ENCODE results near the gene RIMBP2.

The RIMBP2 gene

DNA sequence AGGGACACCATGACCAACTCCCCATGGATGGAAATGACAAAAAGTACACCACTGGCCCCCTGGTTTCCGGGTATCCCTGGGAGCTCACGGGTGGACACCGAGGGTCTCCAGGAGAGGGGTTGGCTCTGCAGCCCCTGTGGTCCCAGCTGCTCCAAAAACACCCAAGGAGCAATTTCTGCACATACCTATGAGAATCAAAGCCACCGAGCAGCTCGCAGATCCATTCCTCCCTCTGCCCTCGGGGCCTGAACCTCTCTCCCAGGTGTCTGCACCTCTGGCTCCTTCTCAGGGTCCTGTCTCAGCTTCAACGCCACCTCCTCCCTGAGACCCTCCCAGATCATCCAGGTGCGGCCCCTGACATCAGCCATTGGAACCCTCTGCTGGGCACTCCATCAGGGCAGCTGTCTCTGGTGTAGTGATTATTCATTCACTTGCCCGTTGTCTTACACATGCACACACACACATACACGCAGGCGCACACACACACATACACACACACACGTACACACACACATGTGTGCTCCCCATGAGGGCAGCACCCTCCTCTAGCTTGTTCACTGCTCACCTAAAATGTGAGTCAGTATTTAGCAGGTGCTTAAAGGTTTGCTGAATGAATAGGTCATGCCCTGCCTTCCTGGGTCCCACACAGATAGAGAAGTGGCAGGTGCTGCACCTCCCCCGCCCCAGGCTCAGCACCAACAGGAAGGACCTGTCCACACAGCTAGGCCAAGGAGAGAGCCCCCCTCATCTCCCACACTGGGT is 5.9 kb downstream of the RIMBP2 start:
- H3K9ac ChIP-seq (ENCODE audit: low read length), result no peak overlapping the region
- H3K4me1 ChIP-seq (ENCODE audit: control insufficient read depth, insufficient read depth, low read length), result no peaks in the 10 kb centered on the region
- no peak overlapping the region for H3K4me3 ChIP-seq (ENCODE audit: low read length)
- H3K27me3 ChIP-seq (ENCODE audit: control insufficient read depth, insufficient read depth, low read length), result no peaks in the 10 kb centered on the region
- no peaks in the 10 kb centered on the region for H3K36me3 ChIP-seq (ENCODE audit: control insufficient read depth, insufficient read depth, low read length)
- H3K27ac ChIP-seq (ENCODE audit: low read depth, low read length), result no peak overlapping the region

DNA sequence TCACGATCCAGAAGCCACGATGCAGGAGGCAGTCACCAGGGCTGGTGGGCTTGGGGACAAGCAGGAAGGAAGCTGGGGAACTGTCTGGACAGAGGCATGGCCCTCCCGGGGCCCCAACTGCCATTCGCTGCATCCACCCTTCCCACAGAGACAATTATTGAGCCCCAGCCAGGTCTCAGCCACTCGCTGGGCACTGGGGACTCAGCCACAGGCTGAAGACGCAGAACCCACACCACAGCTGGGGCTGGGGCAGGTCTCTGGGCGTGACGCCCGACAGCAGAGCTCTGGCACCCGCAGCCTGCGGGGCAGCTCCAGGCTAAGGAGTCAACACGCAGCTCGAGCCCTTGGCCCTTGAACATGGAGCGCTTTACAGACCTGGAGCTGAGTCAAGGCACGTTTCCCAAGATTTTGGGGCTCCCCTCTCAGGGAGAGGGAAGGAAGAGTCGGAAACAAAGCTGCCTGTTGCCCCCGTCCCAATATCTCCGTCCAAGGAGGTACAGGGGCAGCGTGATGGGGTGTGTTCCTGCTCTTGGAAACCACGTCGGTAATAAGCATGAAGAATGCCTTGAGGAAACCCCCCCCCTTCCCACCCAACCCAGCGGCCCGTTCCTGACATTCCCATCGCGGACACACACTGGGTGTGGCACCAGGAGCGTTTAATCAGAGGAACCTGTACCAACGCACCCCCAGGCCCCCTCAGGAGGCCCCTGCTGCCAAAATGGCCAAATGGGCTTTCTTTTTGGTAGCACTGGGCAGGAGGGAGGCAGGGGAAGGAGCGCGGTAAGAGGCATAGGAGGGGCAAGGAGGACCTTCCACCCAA is 6.7 kb downstream of the RIMBP2 start:
- H3K27ac ChIP-seq (ENCODE audit: low read depth, low read length), result no peak overlapping the region
- no peaks in the 10 kb centered on the region for H3K36me3 ChIP-seq (ENCODE audit: control insufficient read depth, insufficient read depth, low read length)
- H3K9ac ChIP-seq (ENCODE audit: low read length), result no peak overlapping the region
- no peaks in the 10 kb centered on the region for H3K4me1 ChIP-seq (ENCODE audit: control insufficient read depth, insufficient read depth, low read length)
- no peak overlapping the region for H3K4me3 ChIP-seq (ENCODE audit: low read length)
- no peaks in the 10 kb centered on the region for H3K27me3 ChIP-seq (ENCODE audit: control insufficient read depth, insufficient read depth, low read length)

DNA sequence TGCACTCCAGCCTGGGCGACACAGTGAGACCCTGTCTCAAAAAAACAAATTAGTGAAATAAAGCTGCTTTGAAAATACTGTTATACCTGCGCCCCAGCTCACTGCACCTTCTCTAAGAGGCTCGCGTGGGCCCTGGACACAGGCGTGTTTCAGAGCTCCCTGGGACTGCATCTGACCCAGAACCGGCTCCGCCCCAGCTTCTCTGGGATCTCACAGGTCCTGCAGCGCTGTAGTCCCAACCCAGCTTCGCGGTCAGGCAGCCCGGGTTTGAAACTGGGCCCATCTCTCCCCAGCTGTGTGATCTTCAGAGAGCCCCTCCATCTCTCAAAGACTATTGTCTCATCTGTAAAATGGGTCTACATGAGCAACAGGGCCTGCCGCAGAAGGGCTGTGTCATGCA is 7.5 kb downstream of the RIMBP2 start:
- no peak overlapping the region for H3K4me3 ChIP-seq (ENCODE audit: low read length)
- H3K27ac ChIP-seq (ENCODE audit: low read depth, low read length), result no peak overlapping the region
- H3K36me3 ChIP-seq (ENCODE audit: control insufficient read depth, insufficient read depth, low read length), result no peaks in the 10 kb centered on the region
- H3K9ac ChIP-seq (ENCODE audit: low read length), result no peak overlapping the region
- H3K4me1 ChIP-seq (ENCODE audit: control insufficient read depth, insufficient read depth, low read length), result no peaks in the 10 kb centered on the region
- H3K27me3 ChIP-seq (ENCODE audit: control insufficient read depth, insufficient read depth, low read length), result no peaks in the 10 kb centered on the region

DNA sequence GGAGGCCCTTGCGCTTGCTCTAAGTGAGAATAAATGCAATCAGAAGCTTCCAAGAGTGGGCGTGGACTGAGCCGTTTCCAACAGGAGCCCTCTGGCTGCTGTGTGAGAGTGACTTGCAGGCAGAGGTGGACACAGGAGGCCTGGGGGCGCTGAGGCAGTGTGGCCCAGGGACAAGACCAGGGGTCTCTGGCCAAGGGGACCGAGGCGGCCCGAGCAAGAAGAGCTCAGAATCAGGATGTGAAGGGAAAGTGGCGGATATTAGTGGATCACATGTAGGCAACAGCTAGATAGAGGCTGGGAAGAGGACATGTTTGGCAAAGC is 8.6 kb downstream of the RIMBP2 start:
- Histone ChIP-seq H3K27ac (ENCODE audit: low read depth, low read length) (no peak overlapping the region), H3K27me3 (ENCODE audit: control insufficient read depth, insufficient read depth, low read length) (no peaks in the 10 kb centered on the region), H3K4me1 (ENCODE audit: control insufficient read depth, insufficient read depth, low read length) (no peaks in the 10 kb centered on the region), H3K4me3 (ENCODE audit: low read length) (no peak overlapping the region), H3K9ac (ENCODE audit: low read length) (no peak overlapping the region), H3K36me3 (ENCODE audit: control insufficient read depth, insufficient read depth, low read length) (no peaks in the 10 kb centered on the region)

DNA sequence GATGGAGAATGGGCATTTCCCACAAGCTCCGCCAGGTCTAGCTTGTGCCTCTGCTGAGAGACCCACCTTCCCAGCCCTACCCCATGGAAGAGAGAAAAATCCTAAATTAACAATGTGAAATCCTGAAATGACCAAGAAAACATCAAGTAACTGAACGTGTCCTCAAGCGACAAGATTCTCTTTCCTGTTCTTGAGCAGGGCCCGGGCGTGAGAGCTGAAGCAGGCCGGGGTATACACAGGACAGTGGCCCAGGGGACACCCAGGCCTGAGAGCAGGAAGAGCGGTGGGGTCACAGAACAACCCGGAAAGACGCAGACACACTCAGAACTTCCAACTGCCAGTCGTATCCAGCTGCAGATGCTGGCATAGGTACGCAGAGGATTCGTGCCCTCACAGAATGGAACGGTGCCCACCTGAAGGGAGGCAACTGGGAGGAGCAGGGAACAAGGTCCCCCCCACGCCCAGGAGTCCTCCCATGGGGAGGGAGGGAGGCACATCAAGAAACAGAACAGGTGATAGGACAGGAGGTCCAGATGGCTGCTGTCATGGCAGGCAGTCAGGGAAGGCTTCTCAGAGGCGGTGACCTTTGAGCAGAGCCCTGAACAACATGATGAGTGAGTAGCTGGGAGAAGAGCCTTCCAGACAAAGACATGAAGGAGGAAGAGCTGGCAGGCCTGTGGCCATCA is 9.1 kb downstream of the RIMBP2 start:
- H3K9ac ChIP-seq (ENCODE audit: low read length), result no peak overlapping the region
- H3K27me3 ChIP-seq (ENCODE audit: control insufficient read depth, insufficient read depth, low read length), result no peaks in the 10 kb centered on the region
- H3K4me1 ChIP-seq (ENCODE audit: control insufficient read depth, insufficient read depth, low read length), result no peaks in the 10 kb centered on the region

DNA sequence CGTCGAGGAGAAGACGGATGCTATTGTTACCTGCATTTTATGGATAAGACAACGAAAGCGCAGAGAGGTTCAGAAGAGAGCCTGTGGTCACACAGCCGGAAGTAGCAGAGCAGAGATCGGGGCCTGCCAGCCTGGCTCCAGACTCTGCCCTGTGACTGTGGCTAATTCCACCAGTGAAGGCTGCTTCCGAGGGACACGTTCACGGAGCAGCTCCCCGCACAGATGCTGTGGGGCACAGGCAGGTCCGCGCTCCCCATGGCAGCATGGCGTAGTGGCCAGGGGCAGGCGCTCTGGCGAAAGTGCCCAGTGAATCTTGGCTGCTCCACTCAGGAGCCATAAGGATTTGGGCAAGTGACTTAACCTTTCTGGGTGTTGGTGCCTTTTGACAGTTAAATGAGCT is 9.8 kb downstream of the RIMBP2 start:
- no peaks in the 10 kb centered on the region for H3K27me3 ChIP-seq (ENCODE audit: control insufficient read depth, insufficient read depth, low read length)
- H3K27ac ChIP-seq (ENCODE audit: low read depth, low read length), result no peak overlapping the region
- H3K36me3 ChIP-seq (ENCODE audit: control insufficient read depth, insufficient read depth, low read length), result no peaks in the 10 kb centered on the region
- no peaks in the 10 kb centered on the region for H3K4me1 ChIP-seq (ENCODE audit: control insufficient read depth, insufficient read depth, low read length)
- no peak overlapping the region for H3K4me3 ChIP-seq (ENCODE audit: low read length)
- no peak overlapping the region for H3K9ac ChIP-seq (ENCODE audit: low read length)

More for the DNA sequence above, 9.1 kb downstream of the RIMBP2 start:
- Histone ChIP-seq H3K36me3 (ENCODE audit: control insufficient read depth, insufficient read depth, low read length) (no peaks in the 10 kb centered on the region), H3K4me3 (ENCODE audit: low read length) (no peak overlapping the region), H3K27ac (ENCODE audit: low read depth, low read length) (no peak overlapping the region)

DNA sequence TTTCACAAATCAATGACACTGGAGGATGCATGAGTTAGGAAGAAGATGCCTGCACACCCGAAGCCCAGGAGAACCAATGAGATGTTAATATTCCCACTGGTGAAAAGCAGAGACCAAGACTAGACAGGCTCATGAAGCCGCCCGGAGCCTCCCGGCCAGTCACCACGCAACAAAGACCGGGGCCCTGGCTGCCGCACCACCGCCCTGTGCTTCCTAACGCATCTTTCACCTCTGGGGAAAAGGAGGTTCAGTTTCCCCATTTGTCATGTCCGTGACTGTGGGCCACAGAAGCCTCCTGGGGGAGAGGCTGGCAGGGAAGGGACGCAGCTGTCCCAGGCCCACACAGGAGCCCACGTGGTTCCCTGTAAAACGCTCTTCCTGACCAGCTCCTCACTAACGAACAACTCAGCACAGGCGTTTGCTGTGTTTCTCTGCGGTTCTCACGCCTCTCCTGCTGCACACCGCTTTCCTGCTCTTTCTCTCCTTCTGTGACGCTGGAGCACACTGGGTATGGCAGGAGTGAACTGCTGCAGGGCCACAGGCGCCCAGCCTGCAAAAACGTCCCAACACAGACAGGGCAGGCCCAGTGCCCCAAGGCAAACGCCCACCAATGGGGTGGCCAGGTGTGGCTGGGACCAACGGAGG is 10.8 kb downstream of the RIMBP2 start:
- no peaks in the 10 kb centered on the region for H3K4me1 ChIP-seq (ENCODE audit: control insufficient read depth, insufficient read depth, low read length)
- no peaks in the 10 kb centered on the region for H3K36me3 ChIP-seq (ENCODE audit: control insufficient read depth, insufficient read depth, low read length)
- H3K27ac ChIP-seq (ENCODE audit: low read depth, low read length), result no peak overlapping the region
- H3K4me3 ChIP-seq (ENCODE audit: low read length), result no peak overlapping the region
- no peaks in the 10 kb centered on the region for H3K27me3 ChIP-seq (ENCODE audit: control insufficient read depth, insufficient read depth, low read length)
- no peak overlapping the region for H3K9ac ChIP-seq (ENCODE audit: low read length)

DNA sequence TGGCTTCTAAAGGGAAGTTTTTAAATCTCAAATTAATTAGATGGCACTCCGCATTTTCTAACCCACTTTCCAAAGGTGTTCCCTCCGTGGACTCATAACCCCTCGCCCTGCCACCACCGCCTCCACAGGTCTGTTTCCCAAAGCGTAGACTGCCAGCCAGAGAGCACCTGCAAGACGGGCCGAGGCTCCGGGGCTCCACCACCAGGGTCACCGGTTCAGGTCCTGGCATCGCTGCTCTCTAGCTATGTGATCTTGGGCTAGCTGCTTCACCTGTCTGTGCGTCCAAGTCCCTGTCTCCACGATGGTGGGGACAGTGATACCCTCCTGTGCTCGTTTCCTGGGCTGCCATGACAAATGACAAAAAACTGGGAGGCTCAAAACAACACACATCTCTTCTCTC is 11.5 kb downstream of the RIMBP2 start:
- Histone ChIP-seq H3K9ac (ENCODE audit: low read length) (no peak overlapping the region), H3K27ac (ENCODE audit: low read depth, low read length) (no peak overlapping the region), H3K27me3 (ENCODE audit: control insufficient read depth, insufficient read depth, low read length) (no peaks in the 10 kb centered on the region), H3K4me1 (ENCODE audit: control insufficient read depth, insufficient read depth, low read length) (no peaks in the 10 kb centered on the region), H3K36me3 (ENCODE audit: control insufficient read depth, insufficient read depth, low read length) (no peaks in the 10 kb centered on the region), H3K4me3 (ENCODE audit: low read length) (no peak overlapping the region)

DNA sequence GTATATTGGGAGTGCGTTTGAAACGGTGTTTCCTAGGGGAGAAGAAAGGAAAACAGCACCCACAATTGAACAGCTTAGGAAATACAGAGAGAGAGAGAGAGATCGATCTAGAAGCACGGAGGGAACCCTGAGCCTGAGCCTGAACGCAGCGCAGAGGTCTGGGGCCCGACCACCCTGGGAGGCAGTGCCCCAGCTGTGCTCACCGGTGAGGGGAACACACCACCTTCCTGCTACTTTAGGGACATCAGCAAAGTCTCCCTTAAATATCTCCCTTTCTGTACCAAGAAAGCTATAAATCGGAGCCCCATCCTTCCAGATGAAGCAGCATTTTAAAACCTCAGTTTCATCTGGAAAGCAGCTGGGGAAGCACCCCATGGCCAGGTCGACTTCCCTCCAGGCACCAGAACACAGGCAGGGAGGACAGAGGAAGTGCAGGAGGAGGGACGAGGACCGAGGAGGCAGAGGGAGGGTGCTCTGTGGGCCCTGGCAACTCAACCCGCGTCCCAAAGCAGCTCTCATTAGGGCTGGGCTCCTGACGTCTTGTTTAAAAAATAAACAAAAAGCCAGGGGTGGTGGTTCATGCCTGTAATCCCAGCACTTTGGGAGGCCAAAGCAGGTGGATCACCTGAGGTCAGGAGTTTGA is 12.2 kb downstream of the RIMBP2 start:
- H3K4me3 ChIP-seq (ENCODE audit: low read length), result no peak overlapping the region
- H3K27me3 ChIP-seq (ENCODE audit: control insufficient read depth, insufficient read depth, low read length), result no peaks in the 10 kb centered on the region
- H3K9ac ChIP-seq (ENCODE audit: low read length), result no peak overlapping the region
- no peak overlapping the region for H3K27ac ChIP-seq (ENCODE audit: low read depth, low read length)
- H3K4me1 ChIP-seq (ENCODE audit: control insufficient read depth, insufficient read depth, low read length), result no peaks in the 10 kb centered on the region
- H3K36me3 ChIP-seq (ENCODE audit: control insufficient read depth, insufficient read depth, low read length), result no peaks in the 10 kb centered on the region

DNA sequence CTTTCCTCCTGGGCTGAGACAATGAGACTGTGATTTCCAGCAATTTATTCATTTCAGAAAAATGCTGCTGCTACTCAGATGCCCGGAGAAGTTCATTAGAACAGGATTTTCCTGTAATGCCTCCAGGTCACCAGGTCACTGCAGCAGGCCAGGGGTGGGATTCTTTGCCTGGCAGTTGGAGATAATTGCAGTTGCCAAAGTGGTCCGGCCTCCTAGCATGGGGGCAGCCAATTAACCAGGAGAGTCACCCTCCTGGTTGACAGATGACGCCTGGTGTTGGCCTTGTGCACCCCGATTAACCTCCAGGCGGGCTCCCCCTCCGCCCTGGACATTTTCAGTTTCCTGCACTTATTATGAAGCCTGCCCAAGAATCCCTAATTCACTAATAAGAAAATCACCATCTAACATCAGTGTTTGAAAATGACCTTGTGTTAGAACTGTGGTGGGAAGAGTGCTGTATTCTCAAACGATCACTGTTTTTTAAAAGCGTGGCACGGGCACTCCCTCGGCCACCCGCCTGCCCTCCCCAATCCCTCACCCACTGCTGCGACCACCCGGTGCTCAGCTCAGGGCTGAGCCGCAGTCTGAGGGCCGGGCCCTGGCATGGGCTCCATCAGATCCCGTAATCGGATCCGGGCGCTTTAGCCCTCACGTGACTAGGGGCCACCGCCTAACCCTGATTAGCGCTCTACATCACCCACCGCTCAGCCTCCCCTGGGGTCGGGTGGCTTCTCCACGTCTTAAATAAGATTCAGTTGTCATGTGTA is 12.9 kb downstream of the RIMBP2 start:
- Histone ChIP-seq H3K4me1 (ENCODE audit: control insufficient read depth, insufficient read depth, low read length) (no peaks in the 10 kb centered on the region), H3K9ac (ENCODE audit: low read length) (no peak overlapping the region), H3K27ac (ENCODE audit: low read depth, low read length) (no peak overlapping the region), H3K4me3 (ENCODE audit: low read length) (no peak overlapping the region), H3K36me3 (ENCODE audit: control insufficient read depth, insufficient read depth, low read length) (no peaks in the 10 kb centered on the region), H3K27me3 (ENCODE audit: control insufficient read depth, insufficient read depth, low read length) (no peaks in the 10 kb centered on the region)

DNA sequence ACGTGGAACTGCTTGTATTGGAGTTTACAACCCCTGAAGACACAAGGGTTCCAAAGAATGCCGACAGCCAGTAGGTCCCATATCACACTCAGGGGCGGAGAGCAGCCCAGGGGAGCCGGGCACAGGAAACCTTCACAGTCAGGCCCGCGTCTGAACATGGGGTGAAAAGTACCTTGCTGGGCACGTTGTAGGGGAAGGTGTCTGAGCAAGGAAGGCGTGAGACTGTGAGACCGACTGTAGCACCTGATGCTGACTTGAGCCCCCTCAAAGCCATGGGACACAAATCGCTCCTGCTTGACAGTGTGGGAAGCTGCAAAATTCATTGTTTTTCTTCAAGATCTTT is 14.7 kb downstream of the RIMBP2 start:
- Histone ChIP-seq H3K9ac (ENCODE audit: low read length) (no peak overlapping the region), H3K27me3 (ENCODE audit: control insufficient read depth, insufficient read depth, low read length) (no peaks in the 10 kb centered on the region), H3K27ac (ENCODE audit: low read depth, low read length) (no peak overlapping the region), H3K36me3 (ENCODE audit: control insufficient read depth, insufficient read depth, low read length) (no peaks in the 10 kb centered on the region), H3K4me3 (ENCODE audit: low read length) (no peak overlapping the region), H3K4me1 (ENCODE audit: control insufficient read depth, insufficient read depth, low read length) (no peaks in the 10 kb centered on the region)
